ENCODE measurements around the gene FABP7.

Gene FABP7

DNA sequence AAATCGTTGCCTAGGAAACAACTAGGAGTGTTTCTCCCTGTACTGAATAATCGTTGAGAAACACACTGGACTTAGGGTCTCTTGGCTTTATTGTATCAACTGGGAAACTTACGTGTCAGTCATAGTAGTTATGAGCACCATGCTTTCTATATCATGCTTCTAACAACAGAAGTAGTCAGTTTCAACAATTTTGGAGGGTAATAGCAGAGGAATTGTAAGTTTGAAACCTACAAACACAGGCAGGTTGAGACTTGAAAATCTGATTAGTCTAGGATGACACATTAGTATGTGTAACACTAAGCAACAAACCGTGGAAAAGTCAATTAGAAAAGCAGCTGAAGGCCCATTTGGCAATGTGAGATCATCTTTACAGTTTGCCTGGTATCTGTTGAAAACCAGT lies 43.9 kb upstream of the FABP7 start (continued):
- TF ChIP-seq, protein P1, sequence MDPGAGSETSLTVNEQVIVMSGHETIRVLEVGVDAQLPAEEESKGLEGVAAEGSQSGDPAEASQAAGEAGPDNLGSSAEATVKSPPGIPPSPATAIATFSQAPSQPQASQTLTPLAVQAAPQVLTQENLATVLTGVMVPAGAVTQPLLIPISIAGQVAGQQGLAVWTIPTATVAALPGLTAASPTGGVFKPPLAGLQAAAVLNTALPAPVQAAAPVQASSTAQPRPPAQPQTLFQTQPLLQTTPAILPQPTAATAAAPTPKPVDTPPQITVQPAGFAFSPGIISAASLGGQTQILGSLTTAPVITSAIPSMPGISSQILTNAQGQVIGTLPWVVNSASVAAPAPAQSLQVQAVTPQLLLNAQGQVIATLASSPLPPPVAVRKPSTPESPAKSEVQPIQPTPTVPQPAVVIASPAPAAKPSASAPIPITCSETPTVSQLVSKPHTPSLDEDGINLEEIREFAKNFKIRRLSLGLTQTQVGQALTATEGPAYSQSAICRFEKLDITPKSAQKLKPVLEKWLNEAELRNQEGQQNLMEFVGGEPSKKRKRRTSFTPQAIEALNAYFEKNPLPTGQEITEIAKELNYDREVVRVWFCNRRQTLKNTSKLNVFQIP (CRISPR knock-in tag; IDR thresholded peaks at IDR 0.05; ENCODE audit: borderline replicate concordance, low read depth): no peak
- TF ChIP-seq ZC3H10 (CRISPR knock-in tag; IDR thresholded peaks at IDR 0.05) (no peak), GLIS3 (CRISPR knock-in tag; IDR thresholded peaks at IDR 0.05) (no peak), ZNF70 (CRISPR knock-in tag; IDR thresholded peaks at IDR 0.05) (no peak), ZFP30 (CRISPR knock-in tag; IDR thresholded peaks at IDR 0.05) (no peak), ISL1 (CRISPR knock-in tag; IDR thresholded peaks at IDR 0.05) (no peak), ZNF565 (CRISPR knock-in tag; conservative IDR thresholded peaks at IDR 0.05; ENCODE audit: low read depth) (no peak), SNAI2 (CRISPR knock-in tag; IDR thresholded peaks at IDR 0.05) (no peak), PPARA (CRISPR knock-in tag; IDR thresholded peaks at IDR 0.05; ENCODE audit: borderline replicate concordance) (no peak)

DNA sequence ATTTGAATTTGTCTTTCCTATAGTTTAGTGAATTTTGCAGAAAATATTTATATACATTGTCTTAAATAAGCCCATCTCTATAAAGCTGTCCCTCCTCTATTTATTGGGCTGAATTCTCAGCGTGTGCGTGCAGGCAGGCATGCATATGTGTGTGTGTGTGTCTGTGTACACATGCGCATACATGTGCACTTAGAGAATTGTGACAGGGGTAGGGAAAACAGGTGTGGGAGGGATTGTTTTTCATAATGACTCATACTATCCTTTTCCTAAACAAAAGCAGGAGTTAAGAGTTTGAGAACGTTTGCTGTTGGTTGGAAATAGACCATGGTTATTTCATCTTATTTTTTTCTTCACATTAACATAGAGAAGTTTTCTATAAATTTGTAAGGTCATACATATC lies 43.4 kb upstream of the FABP7 start:
- TF ChIP-seq ZNF70 (CRISPR knock-in tag; IDR thresholded peaks at IDR 0.05): no peak
- ATAC-seq: no peak

DNA sequence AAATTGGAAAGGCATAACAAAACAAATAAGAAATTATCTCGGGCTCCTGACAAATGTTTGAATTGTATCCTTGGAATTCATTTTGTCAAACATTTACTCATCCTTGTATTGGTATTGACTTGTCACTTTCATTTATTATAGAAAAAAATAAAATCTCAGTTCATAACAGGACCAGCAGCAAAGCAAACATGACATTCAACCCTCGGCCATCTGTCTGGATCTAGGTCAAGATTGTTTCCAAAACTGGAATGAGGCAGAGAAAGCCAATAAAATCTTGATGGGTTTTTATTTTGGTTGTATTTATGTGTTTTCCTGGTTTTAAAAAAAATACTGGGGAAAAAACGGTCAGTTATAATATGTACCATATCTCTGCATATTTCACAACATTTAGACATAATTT lies 42.9 kb upstream of the FABP7 start:
- ATAC-seq: no peak
- TF ChIP-seq TOX (CRISPR knock-in tag; IDR thresholded peaks at IDR 0.05; ENCODE audit: borderline replicate concordance) (no peak), ZNF565 (CRISPR knock-in tag; conservative IDR thresholded peaks at IDR 0.05; ENCODE audit: low read depth) (no peak), ARNTL (CRISPR knock-in tag; IDR thresholded peaks at IDR 0.05; ENCODE audit: borderline replicate concordance, low read depth) (no peak), ZFP30 (CRISPR knock-in tag; IDR thresholded peaks at IDR 0.05) (no peak), ZNF70 (CRISPR knock-in tag; IDR thresholded peaks at IDR 0.05) (no peak), PPARA (CRISPR knock-in tag; IDR thresholded peaks at IDR 0.05; ENCODE audit: borderline replicate concordance) (no peak), OSR1 (CRISPR knock-in tag; IDR thresholded peaks at IDR 0.05) (no peak), BACH2 (CRISPR knock-in tag; IDR thresholded peaks at IDR 0.05; ENCODE audit: borderline replicate concordance) (no peak), ESRRG (CRISPR knock-in tag; IDR thresholded peaks at IDR 0.05) (no peak), ISL1 (CRISPR knock-in tag; IDR thresholded peaks at IDR 0.05) (no peak), GLIS3 (CRISPR knock-in tag; IDR thresholded peaks at IDR 0.05) (no peak), TCF4 (CRISPR knock-in tag; IDR thresholded peaks at IDR 0.05; ENCODE audit: borderline replicate concordance) (no peak)
- TF ChIP-seq, protein P2, sequence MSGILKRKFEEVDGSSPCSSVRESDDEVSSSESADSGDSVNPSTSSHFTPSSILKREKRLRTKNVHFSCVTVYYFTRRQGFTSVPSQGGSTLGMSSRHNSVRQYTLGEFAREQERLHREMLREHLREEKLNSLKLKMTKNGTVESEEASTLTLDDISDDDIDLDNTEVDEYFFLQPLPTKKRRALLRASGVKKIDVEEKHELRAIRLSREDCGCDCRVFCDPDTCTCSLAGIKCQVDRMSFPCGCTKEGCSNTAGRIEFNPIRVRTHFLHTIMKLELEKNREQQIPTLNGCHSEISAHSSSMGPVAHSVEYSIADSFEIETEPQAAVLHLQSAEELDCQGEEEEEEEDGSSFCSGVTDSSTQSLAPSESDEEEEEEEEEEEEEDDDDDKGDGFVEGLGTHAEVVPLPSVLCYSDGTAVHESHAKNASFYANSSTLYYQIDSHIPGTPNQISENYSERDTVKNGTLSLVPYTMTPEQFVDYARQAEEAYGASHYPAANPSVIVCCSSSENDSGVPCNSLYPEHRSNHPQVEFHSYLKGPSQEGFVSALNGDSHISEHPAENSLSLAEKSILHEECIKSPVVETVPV (CRISPR knock-in tag; IDR thresholded peaks at IDR 0.05): no peak
- TF ChIP-seq, protein P3, sequence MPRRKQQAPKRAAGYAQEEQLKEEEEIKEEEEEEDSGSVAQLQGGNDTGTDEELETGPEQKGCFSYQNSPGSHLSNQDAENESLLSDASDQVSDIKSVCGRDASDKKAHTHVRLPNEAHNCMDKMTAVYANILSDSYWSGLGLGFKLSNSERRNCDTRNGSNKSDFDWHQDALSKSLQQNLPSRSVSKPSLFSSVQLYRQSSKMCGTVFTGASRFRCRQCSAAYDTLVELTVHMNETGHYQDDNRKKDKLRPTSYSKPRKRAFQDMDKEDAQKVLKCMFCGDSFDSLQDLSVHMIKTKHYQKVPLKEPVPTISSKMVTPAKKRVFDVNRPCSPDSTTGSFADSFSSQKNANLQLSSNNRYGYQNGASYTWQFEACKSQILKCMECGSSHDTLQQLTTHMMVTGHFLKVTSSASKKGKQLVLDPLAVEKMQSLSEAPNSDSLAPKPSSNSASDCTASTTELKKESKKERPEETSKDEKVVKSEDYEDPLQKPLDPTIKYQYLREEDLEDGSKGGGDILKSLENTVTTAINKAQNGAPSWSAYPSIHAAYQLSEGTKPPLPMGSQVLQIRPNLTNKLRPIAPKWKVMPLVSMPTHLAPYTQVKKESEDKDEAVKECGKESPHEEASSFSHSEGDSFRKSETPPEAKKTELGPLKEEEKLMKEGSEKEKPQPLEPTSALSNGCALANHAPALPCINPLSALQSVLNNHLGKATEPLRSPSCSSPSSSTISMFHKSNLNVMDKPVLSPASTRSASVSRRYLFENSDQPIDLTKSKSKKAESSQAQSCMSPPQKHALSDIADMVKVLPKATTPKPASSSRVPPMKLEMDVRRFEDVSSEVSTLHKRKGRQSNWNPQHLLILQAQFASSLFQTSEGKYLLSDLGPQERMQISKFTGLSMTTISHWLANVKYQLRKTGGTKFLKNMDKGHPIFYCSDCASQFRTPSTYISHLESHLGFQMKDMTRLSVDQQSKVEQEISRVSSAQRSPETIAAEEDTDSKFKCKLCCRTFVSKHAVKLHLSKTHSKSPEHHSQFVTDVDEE (CRISPR knock-in tag; IDR thresholded peaks at IDR 0.05): no peak
- TF ChIP-seq, protein P1 (CRISPR knock-in tag; IDR thresholded peaks at IDR 0.05; ENCODE audit: borderline replicate concordance, low read depth): no peak
- TF ChIP-seq, protein P4, sequence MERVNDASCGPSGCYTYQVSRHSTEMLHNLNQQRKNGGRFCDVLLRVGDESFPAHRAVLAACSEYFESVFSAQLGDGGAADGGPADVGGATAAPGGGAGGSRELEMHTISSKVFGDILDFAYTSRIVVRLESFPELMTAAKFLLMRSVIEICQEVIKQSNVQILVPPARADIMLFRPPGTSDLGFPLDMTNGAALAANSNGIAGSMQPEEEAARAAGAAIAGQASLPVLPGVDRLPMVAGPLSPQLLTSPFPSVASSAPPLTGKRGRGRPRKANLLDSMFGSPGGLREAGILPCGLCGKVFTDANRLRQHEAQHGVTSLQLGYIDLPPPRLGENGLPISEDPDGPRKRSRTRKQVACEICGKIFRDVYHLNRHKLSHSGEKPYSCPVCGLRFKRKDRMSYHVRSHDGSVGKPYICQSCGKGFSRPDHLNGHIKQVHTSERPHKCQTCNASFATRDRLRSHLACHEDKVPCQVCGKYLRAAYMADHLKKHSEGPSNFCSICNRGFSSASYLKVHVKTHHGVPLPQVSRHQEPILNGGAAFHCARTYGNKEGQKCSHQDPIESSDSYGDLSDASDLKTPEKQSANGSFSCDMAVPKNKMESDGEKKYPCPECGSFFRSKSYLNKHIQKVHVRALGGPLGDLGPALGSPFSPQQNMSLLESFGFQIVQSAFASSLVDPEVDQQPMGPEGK (CRISPR knock-in tag; IDR thresholded peaks at IDR 0.05; ENCODE audit: borderline replicate concordance): no peak
- TF ChIP-seq, protein P5, sequence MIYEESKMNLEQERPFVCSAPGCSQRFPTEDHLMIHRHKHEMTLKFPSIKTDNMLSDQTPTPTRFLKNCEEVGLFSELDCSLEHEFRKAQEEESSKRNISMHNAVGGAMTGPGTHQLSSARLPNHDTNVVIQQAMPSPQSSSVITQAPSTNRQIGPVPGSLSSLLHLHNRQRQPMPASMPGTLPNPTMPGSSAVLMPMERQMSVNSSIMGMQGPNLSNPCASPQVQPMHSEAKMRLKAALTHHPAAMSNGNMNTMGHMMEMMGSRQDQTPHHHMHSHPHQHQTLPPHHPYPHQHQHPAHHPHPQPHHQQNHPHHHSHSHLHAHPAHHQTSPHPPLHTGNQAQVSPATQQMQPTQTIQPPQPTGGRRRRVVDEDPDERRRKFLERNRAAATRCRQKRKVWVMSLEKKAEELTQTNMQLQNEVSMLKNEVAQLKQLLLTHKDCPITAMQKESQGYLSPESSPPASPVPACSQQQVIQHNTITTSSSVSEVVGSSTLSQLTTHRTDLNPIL (CRISPR knock-in tag; IDR thresholded peaks at IDR 0.05; ENCODE audit: low read depth): no peak
